Measurements from ENCODE around the gene CDK13.
A peak's percentile ranks its signal among the peaks of the same experiment; 100 is the strongest.

Gene CDK13

DNA sequence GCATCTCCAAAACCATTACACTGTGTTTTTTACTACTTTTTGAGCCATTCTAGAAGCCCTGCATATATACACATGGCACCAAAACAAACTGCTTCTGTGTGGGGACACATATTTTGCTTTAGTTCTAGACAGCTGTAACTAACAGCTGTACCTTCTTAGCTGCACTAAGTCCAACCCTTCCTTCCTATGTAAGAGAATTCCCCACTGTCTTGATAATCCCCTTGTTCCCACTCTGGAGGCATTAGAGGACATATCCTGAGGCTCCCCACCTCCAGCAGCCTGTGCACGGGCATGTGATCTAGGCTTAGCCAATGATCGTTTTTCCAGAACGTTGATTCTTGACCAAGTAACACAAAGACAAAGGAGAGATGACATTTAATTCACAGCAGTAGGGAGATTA is 13.3 kb upstream of the CDK13 start:
- H3K36me3 Mint-ChIP-seq, result no peaks in the 10 kb centered on the region
- no peak overlapping the region for H3K27ac Mint-ChIP-seq
- no peak overlapping the region for H3K4me3 Mint-ChIP-seq
- ATAC-seq, result no peak
- peaks cover 9% of the 10 kb centered on the region for H3K27me3 Mint-ChIP-seq
- no peaks in the 10 kb centered on the region for H3K9me3 Mint-ChIP-seq
- H3K4me1 Mint-ChIP-seq, result no peaks in the 10 kb centered on the region

DNA sequence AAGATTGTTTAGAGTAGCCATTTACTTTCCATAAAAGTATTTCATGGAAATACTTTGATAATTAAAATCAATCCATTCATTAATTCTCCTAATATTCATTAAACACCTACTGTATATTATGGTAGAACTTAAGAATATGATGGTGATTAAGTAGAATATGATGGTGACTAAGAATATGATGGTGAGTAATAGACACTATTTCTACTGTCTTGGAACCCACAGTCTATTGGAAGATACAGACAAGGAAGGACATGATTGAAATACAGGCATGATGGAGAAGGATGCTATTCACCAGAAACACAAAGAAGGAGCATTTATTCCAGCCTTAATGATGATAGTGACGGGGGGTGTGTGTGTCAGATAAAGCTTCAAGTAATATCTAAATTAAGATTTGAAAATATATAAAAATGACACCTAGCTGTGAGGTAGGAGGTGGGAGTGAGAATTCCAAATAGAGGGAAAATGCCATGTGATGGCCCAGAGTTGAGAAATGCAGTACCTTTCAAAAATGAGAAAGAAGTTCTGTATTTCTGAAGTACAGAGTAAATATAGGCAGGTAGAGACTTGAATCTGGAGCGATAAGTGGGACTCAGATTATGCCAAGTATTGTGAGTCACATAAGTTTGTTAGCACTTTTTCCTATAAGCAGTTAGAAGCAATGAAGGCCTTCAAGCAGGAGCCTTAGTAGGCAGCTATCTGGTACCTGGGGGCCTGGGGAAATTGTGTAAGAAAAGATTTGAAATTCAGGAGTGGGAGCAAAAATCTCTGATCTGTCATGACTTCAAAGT is 12.5 kb upstream of the CDK13 start:
- ATAC-seq, result no peak
- Mint-ChIP-seq H3K9me3 (no peaks in the 10 kb centered on the region), H3K27ac (no peak overlapping the region), H3K36me3 (no peaks in the 10 kb centered on the region), H3K4me1 (no peaks in the 10 kb centered on the region), H3K27me3 (peaks cover 9% of the 10 kb centered on the region), H3K4me3 (no peak overlapping the region)

DNA sequence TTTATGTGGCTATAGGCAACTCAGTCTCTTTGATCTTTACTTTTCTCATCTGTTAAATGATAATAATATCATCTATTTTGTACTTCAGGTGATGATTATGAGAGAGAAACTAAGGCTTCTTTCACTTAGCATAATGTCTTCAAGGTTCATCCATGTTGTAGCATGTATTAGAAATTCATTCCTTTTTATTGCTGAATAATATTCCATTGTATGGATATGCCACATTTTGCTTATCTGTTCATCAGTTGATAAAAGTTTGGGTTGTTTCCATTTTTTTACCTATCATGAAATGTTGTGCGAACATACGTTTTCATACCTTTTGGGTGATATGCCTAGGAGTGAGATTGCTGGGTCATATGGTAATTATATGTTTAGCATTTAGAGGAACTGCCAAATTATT is 7.2 kb upstream of the CDK13 start:
- Mint-ChIP-seq H3K36me3 (no peaks in the 10 kb centered on the region), H3K27ac (no peak overlapping the region), H3K4me3 (no peak overlapping the region), H3K27me3 (no peaks in the 10 kb centered on the region), H3K9me3 (no peaks in the 10 kb centered on the region), H3K4me1 (peaks cover 1% of the 10 kb centered on the region)
- no peak for ATAC-seq

DNA sequence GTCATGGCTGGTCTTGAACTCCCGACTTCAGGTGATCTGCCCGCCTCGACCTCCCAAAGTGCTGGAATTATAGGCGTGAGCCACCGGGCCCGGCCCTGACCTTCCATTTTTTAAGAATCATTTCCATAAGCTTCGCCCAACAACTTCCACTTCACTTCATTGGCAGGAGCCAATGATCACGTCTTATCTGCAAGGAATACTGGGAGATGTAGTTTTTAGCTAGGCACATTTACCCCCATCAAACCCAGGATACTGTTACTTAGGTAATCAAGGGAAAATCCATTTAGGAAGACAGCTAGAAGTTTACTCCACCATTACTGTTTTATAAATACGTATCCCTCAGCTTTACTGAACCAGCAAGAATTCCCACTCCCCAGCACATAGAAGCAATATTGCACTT is 3.4 kb upstream of the CDK13 start:
- Mint-ChIP-seq H3K27ac (no peak overlapping the region), H3K27me3 (no peaks in the 10 kb centered on the region), H3K36me3 (peaks cover 2% of the 10 kb centered on the region), H3K9me3 (no peaks in the 10 kb centered on the region), H3K4me3 (no peak overlapping the region), H3K4me1 (peaks cover 12% of the 10 kb centered on the region)
- no peak for ATAC-seq

DNA sequence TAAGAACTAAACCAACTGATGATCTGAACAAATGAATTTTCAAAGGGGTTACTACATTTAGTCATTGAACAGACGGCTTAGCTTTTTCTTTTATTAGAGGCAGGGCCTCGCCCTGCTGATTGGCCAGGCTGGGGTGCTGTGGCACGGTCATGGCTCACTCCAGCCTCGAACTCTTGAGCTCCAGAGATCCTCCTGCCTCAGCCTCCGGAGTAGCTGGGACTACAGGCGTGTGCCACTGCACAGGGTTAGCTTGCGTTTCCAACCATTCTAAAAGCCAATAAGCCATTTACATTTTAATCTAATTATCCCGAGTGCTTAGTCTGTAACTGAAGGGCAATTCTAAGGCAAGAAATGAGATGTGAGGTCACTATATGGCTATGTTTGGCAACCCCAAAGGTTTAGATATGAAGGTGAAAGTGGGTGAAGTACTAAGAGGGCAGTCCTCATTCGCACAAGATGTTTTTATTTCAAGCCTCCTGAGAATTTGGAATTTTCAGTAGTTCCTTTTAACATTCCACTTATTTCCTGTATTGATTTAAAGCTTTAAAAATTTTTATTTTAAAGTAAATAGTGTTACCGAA is 1.6 kb upstream of the CDK13 start:
- Mint-ChIP-seq H3K4me3 (peak overlapping the region; percentile 91), H3K36me3 (peaks cover 6% of the 10 kb centered on the region), H3K9me3 (no peaks in the 10 kb centered on the region), H3K27me3 (no peaks in the 10 kb centered on the region), H3K4me1 (peaks cover 26% of the 10 kb centered on the region), H3K27ac (peak overlapping the region; percentile 96)
- no peak for ATAC-seq

DNA sequence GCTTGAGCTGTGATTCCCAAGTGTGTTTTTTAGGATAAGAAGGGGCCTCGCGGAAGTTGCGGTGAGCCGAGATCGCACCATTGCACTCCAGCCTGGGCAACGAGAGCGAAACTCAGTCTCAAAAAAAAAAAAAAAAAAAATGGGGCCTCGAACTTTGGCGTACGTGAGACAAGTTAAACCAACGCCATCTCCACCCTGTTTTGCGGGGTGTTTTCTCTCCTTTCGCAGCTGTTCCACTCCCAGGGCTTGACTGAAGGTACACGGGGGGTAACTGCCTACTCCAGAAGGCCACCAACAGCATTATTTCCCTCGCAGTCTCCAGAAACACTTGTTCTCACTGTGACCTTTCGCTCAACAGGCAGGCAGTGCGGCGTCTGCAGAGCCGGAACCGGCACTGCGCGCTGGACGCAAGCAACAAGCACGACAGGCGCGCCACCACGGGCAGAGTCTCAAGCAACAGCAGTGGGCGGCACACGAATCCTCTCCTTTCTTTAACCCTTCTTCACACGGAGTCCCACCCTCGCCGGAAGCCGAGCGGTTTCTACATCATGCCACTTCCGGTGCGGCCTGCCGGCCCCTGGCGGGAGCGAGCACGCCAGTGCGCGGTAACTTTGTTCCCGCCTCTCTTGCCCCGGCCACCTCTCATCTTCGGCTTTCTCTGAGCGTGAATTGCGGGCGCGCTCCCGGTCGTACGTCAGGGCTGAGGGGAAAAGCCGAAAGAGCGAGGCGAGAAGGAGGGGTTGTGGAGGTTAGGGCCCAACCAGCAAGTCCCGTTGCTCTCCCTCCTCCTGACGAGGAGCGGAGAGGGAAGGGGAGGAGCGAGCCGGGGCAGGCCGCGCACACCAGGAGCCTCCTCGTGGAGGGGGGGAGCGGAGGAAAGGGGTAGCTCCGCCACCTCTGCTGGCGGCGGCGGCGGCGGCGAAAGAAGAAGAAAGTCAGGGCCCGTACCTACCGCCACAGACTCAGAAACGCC is 814 bp upstream of the CDK13 start:
- H3K9me3 Mint-ChIP-seq, result no peaks in the 10 kb centered on the region
- peak overlapping the region; percentile 96 for H3K27ac Mint-ChIP-seq
- H3K4me3 Mint-ChIP-seq, result peak overlapping the region; percentile 91
- no peaks in the 10 kb centered on the region for H3K27me3 Mint-ChIP-seq
- peaks cover 6% of the 10 kb centered on the region for H3K36me3 Mint-ChIP-seq
- H3K4me1 Mint-ChIP-seq, result peaks cover 26% of the 10 kb centered on the region
- peak; percentile 89 for ATAC-seq

DNA sequence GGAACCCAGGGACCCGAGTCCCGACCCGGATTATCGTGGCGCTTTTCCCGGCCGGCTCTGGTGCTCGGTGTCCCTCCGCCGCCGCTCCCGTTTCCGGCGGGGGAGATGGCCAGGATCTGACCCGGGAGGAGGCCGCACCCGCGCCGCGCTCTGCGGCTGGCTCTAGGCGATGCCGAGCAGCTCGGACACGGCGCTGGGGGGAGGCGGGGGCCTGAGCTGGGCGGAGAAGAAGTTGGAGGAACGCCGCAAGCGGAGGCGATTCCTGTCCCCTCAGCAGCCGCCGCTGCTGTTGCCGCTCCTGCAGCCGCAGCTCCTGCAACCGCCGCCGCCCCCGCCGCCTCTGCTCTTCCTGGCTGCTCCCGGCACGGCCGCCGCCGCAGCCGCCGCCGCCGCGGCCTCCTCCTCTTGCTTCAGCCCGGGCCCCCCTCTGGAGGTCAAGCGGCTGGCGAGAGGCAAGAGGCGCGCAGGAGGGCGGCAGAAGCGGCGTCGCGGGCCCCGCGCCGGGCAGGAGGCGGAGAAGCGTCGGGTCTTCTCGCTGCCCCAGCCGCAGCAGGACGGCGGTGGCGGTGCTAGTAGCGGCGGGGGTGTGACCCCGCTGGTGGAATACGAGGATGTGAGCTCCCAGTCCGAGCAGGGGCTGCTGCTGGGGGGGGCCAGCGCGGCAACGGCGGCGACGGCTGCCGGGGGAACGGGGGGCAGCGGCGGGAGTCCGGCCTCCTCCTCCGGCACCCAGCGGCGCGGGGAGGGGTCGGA is 593 bp downstream of the CDK13 start:
- no peaks in the 10 kb centered on the region for H3K27me3 Mint-ChIP-seq
- H3K36me3 Mint-ChIP-seq, result peaks cover 6% of the 10 kb centered on the region
- H3K27ac Mint-ChIP-seq, result peak overlapping the region; percentile 96
- ATAC-seq, result no peak
- peak overlapping the region; percentile 91 for H3K4me3 Mint-ChIP-seq
- no peaks in the 10 kb centered on the region for H3K9me3 Mint-ChIP-seq
- H3K4me1 Mint-ChIP-seq, result peaks cover 38% of the 10 kb centered on the region

DNA sequence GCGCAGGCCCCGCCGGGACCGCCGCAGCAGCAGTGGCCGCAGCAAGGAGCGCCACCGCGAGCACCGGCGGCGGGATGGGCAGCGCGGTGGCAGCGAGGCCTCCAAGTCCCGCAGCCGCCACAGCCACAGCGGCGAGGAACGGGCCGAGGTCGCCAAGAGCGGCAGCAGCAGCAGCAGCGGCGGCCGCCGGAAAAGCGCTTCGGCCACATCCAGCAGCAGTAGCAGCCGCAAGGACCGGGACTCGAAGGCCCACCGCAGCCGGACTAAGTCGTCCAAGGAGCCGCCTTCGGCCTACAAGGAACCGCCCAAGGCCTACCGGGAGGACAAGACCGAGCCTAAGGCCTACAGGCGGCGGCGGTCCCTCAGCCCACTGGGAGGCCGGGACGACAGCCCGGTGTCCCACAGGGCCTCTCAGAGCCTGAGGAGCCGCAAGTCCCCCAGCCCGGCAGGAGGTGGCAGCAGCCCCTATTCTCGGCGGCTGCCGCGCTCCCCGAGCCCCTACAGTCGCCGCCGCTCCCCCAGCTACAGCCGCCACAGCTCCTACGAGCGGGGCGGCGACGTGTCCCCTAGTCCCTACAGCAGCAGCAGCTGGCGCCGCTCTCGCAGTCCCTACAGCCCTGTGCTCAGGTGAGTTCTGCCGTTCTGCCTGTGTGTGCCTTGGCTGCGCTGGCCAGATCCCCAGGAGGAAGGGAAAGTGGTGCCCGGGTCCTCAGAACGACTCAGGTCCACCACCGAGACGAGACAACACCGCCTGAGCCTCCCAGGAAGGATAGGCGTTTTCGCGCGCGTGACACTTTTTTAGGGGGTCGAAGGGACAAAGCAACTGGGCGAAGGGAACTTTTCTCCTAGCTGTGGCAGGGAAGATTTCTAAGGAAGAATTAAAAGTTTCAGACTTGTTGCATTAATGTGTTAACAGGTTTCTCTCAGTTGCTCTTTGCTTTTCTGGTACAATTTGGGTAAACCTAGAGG is 1.5 kb downstream of the CDK13 start:
- no peaks in the 10 kb centered on the region for H3K27me3 Mint-ChIP-seq

DNA sequence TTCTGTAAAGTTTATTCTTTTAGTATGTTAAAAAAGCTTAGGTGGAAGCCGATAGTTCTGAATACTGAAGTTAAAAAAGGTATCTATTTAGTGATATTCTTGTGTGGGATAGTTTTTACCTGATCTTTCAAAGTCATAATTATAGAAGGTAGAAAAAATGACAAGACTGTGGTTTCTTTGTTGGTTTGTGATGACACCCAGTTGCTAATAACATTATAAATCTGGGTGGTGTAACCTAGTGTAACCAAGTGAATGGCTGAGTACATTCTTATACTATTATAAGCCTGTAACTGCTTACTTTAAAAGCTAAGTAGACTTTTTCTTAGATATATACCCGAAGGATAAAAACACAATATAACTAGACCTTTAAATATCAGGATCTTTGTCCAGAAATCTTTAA is 2.3 kb downstream of the CDK13 start:
- peaks cover 16% of the 10 kb centered on the region for H3K36me3 Mint-ChIP-seq
- peak overlapping the region; percentile 79 for H3K27ac Mint-ChIP-seq
- peak overlapping the region; percentile 95 for H3K4me3 Mint-ChIP-seq
- no peaks in the 10 kb centered on the region for H3K9me3 Mint-ChIP-seq
- ATAC-seq, result no peak
- no peaks in the 10 kb centered on the region for H3K27me3 Mint-ChIP-seq
- H3K4me1 Mint-ChIP-seq, result peaks cover 53% of the 10 kb centered on the region

More for the DNA sequence above, 1.5 kb downstream of the CDK13 start:
- H3K9me3 Mint-ChIP-seq, result no peaks in the 10 kb centered on the region
- peak; percentile 44 for ATAC-seq
- H3K4me1 Mint-ChIP-seq, result peaks cover 45% of the 10 kb centered on the region
- H3K36me3 Mint-ChIP-seq, result peaks cover 11% of the 10 kb centered on the region
- H3K27ac Mint-ChIP-seq, result peak overlapping the region; percentile 79
- peak overlapping the region; percentile 95 for H3K4me3 Mint-ChIP-seq

DNA sequence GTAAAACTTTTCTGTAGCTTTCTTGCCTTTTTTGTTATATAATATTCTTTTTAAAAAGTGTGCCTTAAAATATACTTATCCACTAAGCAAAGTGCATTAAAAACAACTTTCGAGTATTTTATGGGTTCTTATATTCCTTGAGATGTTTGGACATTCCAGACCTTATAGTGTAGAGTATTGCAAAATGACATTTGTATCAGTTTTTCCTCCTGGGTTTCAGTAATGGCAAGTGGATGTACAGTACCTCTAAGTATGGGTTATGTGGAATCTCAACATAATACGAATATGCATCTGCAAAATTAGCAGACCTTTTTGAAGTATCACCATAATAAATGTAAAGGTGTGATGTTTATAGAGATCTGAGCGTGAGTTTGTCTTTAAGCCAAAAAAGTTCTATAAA is 2.7 kb downstream of the CDK13 start:
- H3K4me3 Mint-ChIP-seq, result peak overlapping the region; percentile 95
- peaks cover 16% of the 10 kb centered on the region for H3K36me3 Mint-ChIP-seq
- no peak for ATAC-seq
- peaks cover 57% of the 10 kb centered on the region for H3K4me1 Mint-ChIP-seq
- no peaks in the 10 kb centered on the region for H3K27me3 Mint-ChIP-seq
- H3K27ac Mint-ChIP-seq, result peak overlapping the region; percentile 79
- no peaks in the 10 kb centered on the region for H3K9me3 Mint-ChIP-seq

DNA sequence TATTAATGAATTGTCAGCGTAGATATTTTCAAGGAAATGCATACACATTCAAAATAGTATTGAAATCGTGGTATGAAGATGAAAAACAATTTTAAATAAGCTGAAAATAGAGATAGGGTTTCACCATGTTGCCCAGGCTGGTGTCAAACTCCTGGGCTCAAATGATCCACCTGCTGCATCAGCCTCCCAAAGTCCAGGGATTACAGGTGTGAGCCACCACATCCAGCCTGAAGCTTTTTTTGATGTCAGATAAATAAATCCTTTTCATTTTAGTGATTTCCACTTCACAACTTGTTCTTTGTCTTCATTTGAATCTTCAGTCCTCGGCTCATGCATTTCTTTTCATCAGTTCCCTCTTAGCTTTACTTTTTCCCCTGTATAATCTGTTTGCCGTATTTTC is 4.6 kb downstream of the CDK13 start:
- H3K9me3 Mint-ChIP-seq, result no peaks in the 10 kb centered on the region
- H3K27ac Mint-ChIP-seq, result peak overlapping the region; percentile 37
- H3K27me3 Mint-ChIP-seq, result no peaks in the 10 kb centered on the region
- no peak for ATAC-seq
- H3K4me1 Mint-ChIP-seq, result peaks cover 67% of the 10 kb centered on the region
- H3K4me3 Mint-ChIP-seq, result peak overlapping the region; percentile 48
- peaks cover 22% of the 10 kb centered on the region for H3K36me3 Mint-ChIP-seq

DNA sequence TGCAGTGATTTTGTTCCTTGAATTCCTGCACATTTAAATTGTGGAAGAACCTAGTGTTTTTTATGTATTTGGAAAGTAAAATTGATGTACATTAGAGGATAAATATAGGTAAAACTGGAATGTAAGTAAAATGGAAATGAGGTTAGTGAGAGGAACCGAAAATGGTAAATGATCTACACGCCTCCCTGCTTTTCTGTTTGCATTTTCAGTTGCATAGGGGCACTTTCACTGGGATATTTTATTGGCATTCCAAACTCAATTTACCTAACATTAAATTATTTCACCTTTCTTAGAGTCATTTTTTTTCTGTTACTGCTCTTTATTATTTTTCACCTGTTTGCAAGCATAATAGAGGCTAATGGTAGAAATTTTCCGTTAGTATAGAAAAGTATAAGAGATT is 8.0 kb downstream of the CDK13 start:
- Mint-ChIP-seq H3K4me1 (peaks cover 66% of the 10 kb centered on the region), H3K27ac (no peak overlapping the region), H3K9me3 (no peaks in the 10 kb centered on the region), H3K4me3 (peak overlapping the region; percentile 23), H3K36me3 (peaks cover 27% of the 10 kb centered on the region), H3K27me3 (no peaks in the 10 kb centered on the region)
- ATAC-seq, result no peak

DNA sequence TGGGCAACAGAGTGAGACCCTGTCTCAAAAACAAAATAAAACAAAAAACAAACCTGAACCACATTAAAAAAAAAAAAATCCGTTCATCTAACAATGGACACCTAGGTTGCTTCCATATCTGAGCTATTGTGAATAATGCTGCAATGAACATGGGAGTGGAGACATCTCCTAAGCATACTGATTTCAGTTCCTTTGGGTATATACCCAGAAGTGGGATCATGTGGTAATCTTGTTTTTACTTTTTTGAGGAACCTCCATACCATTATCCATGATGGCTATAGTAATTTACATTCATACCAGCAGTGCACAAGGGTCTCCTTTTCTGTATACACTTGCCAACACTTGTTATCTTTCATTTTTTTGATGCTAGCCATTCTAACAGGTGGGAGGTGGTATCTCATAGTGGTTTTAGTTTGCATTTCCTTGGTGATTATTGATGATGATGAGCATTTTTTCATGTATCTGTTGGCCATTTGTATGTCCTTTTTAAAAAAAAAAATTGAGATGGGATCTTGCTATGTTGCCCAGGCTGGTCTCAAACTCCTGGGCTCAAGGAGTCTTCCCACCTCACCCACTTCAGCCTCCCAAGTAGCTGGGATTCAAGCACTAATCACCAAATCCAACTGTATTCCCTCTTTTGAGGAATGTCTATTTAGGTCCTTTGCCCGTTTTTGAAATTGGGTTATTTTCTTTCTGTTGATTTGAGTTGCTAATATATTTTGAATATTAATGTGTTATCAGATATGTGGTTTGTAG is 17.5 kb downstream of the CDK13 start:
- Mint-ChIP-seq H3K27me3 (no peaks in the 10 kb centered on the region), H3K4me3 (no peak overlapping the region), H3K27ac (peak overlapping the region; percentile 68), H3K36me3 (peaks cover 12% of the 10 kb centered on the region), H3K4me1 (peaks cover 90% of the 10 kb centered on the region), H3K9me3 (peaks cover 3% of the 10 kb centered on the region)
- ATAC-seq, result no peak

Measured in stimulated activated memory B cell treated with anti-CD40 and anti-IgM and Interleukin-4, amounts not matched to agents 10 μg/mL and 1 μg/mL and 100 μg/mL, for 72 hours (primary cell).